ENCODE measurements around the gene ANXA6. TPM values are rescaled to one million over a fixed set of nuclear protein-coding genes. Genes with fewer than 3 reads are reported as not detected.

Gene ANXA6
- total RNA-seq, 2 experiments from 2014 or later = 26.1 to 74.1 TPM

DNA sequence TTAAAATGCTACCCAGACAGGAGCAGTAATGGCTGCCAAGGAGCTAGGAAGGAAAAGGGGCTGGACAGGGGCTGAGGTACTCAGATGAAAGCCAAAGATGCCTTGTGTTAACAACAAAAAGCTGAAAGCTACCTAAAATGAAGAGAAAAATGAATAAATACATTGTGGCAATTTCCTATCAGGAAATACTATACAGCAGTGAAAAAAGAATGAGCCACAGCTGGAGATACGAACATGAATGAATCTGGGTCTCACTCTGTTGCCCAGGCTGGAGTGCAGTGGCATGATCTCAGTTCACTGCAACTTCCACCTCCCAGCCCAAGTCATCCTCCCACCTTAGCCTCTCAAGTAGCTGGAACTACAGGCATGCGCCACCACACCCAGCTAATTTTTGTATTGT is 83.0 kb downstream of the ANXA6 start:
- Histone ChIP-seq H3K4me1 (ENCODE audit: insufficient read depth, low read length, poor library complexity, severe bottlenecking) (peaks cover 20% of the 10 kb centered on the region), H3K9me2 (ENCODE audit: insufficient read depth, low read length) (no peaks in the 10 kb centered on the region), H3K9me3 (ENCODE audit: low read length) (no peaks in the 10 kb centered on the region), H2AFZ (ENCODE audit: low read length) (no peak overlapping the region), H4K20me1 (ENCODE audit: insufficient read depth, low read length) (peaks cover 8% of the 10 kb centered on the region; the same call in 1 of the 2 replicates), H3K79me2 (ENCODE audit: insufficient read depth, low read depth, low read length) (peaks cover 42% of the 10 kb centered on the region), H3K36me3 (ENCODE audit: insufficient read depth, low read length) (peaks cover 38% of the 10 kb centered on the region), H3K4me3 (ENCODE audit: low read depth, low read length, poor library complexity, severe bottlenecking) (no peak overlapping the region), H3K27ac (ENCODE audit: low read depth, low read length, poor library complexity, severe bottlenecking) (no peak overlapping the region), H3K4me2 (ENCODE audit: low read length) (no peak overlapping the region)
- ChIA-PET POLR2A (no interaction called here), CTCF (ENCODE audit: unreplicated experiment) (no interaction called here)
- no peak for TF ChIP-seq EZH2phosphoT487 (IDR thresholded peaks at IDR 0.05; ENCODE audit: borderline replicate concordance, low read depth, low read length)
- intact Hi-C loops (cut with micrococcal nuclease; ENCODE audit: unreplicated experiment) = no loop called here
- DNase-seq (ENCODE audit: low spot score) = no peak
- BruUV-seq (replicated peaks) = no TSS peak

DNA sequence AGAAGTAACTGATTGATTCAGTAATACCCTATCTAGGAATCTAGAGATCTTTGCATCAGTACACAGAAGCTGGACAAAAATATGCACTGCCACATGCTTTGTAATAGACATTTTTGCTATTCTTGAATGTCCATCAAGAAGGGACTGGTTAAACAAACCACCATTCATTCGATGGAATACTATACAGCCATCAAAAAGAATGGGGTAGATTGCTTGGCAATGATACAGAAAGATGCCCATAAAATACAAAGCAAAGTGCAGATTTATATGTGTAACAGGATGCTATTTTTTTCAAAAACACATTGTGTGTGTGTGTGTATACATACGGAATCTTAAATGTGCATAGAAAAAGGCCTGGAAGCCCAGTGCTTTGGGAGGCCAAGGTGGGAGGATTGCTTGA is 84.3 kb downstream of the ANXA6 start:
- intact Hi-C loops (cut with micrococcal nuclease; ENCODE audit: unreplicated experiment) = no loop called here
- no peak overlapping the region for H2AFZ ChIP-seq (ENCODE audit: low read length)
- ChIA-PET POLR2A (no interaction called here), CTCF (ENCODE audit: unreplicated experiment) (no interaction called here)
- no peaks in the 10 kb centered on the region for H3K9me2 ChIP-seq (ENCODE audit: insufficient read depth, low read length)
- TF ChIP-seq CTCF (conservative IDR thresholded peaks at IDR 0.05; ENCODE audit: low read length) = no peak
- no peak for TF ChIP-seq EZH2phosphoT487 (IDR thresholded peaks at IDR 0.05; ENCODE audit: borderline replicate concordance, low read depth, low read length)
- no peak overlapping the region for H3K27ac ChIP-seq (ENCODE audit: low read depth, low read length, poor library complexity, severe bottlenecking)
- no peak overlapping the region for H3K4me2 ChIP-seq (ENCODE audit: low read length)
- no TSS peak for BruUV-seq (replicated peaks)
- peaks cover 12% of the 10 kb centered on the region; the same call in 1 of the 2 replicates for H4K20me1 ChIP-seq (ENCODE audit: insufficient read depth, low read length)
- peaks cover 42% of the 10 kb centered on the region for H3K36me3 ChIP-seq (ENCODE audit: insufficient read depth, low read length)
- peaks cover 31% of the 10 kb centered on the region for H3K79me2 ChIP-seq (ENCODE audit: insufficient read depth, low read depth, low read length)
- H3K4me1 ChIP-seq (ENCODE audit: insufficient read depth, low read length, poor library complexity, severe bottlenecking) = peaks cover 19% of the 10 kb centered on the region
- no peak overlapping the region for H3K4me3 ChIP-seq (ENCODE audit: low read depth, low read length, poor library complexity, severe bottlenecking)
- H3K9me3 ChIP-seq (ENCODE audit: low read length) = no peaks in the 10 kb centered on the region
- DNase-seq (ENCODE audit: low spot score) = no peak

DNA sequence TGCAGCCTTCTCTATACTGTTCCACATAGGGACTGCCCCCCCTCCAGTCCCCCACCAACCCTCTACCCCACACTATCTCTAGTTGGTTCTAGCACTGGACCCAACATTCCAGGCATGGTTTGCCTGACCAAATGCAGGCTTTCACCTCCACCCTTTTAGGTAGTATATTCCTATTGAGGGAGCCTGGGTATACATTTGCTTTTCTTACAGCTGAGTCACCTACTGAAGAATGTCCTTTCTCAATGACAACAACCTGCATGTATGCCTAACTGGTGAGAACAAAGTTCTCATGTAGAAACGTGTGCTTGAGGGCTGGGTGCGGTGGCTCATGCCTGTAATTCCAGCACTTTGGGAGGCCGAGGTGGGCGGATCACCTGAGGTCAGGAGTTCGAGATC is 85.0 kb downstream of the ANXA6 start:
- H3K9me3 ChIP-seq (ENCODE audit: low read length) = no peaks in the 10 kb centered on the region
- H3K4me1 ChIP-seq (ENCODE audit: insufficient read depth, low read length, poor library complexity, severe bottlenecking) = peaks cover 13% of the 10 kb centered on the region
- H3K4me2 ChIP-seq (ENCODE audit: low read length) = no peak overlapping the region
- no peak overlapping the region for H2AFZ ChIP-seq (ENCODE audit: low read length)
- H3K79me2 ChIP-seq (ENCODE audit: insufficient read depth, low read depth, low read length) = peaks cover 25% of the 10 kb centered on the region; the same call in 1 of the 2 replicates
- H3K9me2 ChIP-seq (ENCODE audit: insufficient read depth, low read length) = no peaks in the 10 kb centered on the region
- TF ChIP-seq EZH2phosphoT487 (IDR thresholded peaks at IDR 0.05; ENCODE audit: borderline replicate concordance, low read depth, low read length) = no peak
- no peak for TF ChIP-seq CTCF (conservative IDR thresholded peaks at IDR 0.05; ENCODE audit: low read length)
- H4K20me1 ChIP-seq (ENCODE audit: insufficient read depth, low read length) = peaks cover 9% of the 10 kb centered on the region; the same call in 1 of the 2 replicates
- no peak overlapping the region for H3K4me3 ChIP-seq (ENCODE audit: low read depth, low read length, poor library complexity, severe bottlenecking)
- no peak for DNase-seq (ENCODE audit: low spot score)
- peaks cover 41% of the 10 kb centered on the region for H3K36me3 ChIP-seq (ENCODE audit: insufficient read depth, low read length)
- no TSS peak for BruUV-seq (replicated peaks)
- CTCF ChIA-PET (ENCODE audit: unreplicated experiment) = no interaction called here
- intact Hi-C loops (cut with micrococcal nuclease; ENCODE audit: unreplicated experiment) = no loop called here
- POLR2A ChIA-PET = interaction anchor here (1.4 kb wide), 1 partner anchor 13 kb away, joined by 5 read pairs; no protein-coding TSS in a partner anchor
- H3K27ac ChIP-seq (ENCODE audit: low read depth, low read length, poor library complexity, severe bottlenecking) = no peak overlapping the region

All from OCI-LY7 (cell line).